Activated naive CD8-positive, alpha-beta T cell treated with anti-CD3 and anti-CD28 coated beads, Interleukin-2, amount 50 U/mL, for 16 hours (primary cell): Measurements from ENCODE around the gene APOL3.
"Not testable (repeated sequence)": the region's sequence is repeated elsewhere in the genome, so short reads cannot be mapped to it uniquely, and the experiment has no call there.

ENCODE experiments used
- DNase-seq: peaks from one replicate; pipeline ENCODE4 v3.0.0-alpha.2; 2020; ENCODE audit warnings: low read depth, low spot score

APOL3 gene

DNA sequence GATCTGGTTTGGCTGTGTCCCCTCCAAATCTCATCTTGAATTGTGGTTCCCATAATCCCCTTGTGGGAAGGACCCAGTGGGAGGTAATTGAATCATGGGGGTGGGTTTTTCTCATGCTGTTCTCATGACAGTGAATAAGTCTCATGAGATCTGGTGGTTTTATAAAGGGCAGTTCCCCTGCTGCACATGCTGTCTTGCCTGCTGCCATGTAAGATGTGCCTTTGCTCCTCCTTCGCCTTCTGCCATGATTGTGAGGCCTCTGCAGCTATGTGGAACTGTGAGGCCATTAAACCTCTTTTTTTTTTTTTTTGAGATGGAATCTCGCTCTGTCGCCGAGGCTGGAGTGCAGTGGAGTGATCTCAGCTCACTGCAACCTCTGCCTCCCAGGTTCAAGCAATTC, 59.6 kb downstream of the APOL3 start:
- not testable (repeated sequence) for DNase-seq

DNA sequence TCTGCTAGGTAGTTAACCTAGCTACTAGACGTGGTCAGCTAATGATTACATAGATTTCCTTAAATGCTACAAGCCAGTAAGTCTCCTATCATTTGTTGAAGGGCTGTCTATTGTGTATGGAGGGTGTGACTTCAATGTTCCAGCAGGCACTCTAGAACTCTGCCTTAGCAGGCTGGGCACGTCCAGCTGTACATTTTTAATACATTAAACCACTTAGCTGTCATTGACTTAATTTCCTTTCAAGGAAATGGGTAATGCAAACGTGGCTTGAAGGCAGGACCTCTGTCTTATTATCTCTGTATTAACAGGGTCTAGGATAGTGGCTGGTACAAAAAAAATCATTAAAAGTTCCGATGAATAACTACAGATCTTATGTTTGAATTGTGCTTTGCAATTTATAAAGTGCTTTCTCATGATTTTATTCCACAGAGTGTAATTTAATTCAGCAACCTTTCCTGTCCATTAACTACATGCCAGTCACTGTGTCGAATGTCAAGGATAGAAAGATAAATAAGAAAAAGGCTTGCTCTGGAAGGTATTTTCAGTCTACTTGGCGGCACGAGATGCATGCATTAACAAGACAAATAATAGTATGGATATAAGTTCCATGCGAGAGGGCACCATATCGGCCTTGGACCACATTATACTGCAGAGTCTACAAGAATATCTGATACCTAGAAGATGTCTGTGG, 60.3 kb downstream of the APOL3 start:
- no peak for DNase-seq

DNA sequence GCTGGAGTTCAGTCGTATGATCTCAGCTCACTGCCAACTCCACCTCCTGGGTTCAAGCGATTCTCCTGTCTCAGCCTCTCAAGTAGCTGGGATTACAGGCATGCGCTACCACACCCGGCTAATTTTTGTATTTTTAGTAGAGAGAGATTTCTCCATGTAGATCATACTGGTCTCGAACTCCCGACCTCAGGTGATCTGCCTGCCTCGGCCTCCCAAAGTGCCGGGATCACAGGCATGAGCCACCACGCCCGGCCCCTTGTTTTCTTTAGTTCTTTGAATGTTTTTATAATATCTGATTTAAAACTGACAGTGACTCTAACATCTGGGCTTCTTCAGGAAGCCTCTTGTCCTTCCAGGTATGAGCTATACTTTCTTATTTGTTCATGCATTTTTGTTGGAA, 61.0 kb downstream of the APOL3 start:
- not testable (repeated sequence) for DNase-seq

DNA sequence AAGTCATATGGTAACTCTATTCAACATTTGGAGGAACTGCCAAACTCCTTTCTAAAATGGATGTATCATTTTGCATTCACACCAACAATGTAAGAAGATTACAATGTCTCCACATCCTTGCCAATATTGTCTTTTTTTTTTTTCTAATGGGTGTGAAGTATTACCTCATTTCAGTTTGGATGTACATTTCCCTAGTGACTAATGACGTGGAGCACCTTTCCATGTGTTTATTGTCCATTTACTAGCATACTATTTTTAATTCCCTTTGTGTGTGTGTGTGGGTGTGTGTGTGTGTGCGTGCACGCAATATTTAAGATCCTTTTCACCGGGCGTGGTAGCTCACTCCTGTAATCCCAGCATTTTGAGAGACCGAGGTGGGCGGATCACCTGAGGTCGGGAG, 62.7 kb downstream of the APOL3 start:
- no peak for DNase-seq

DNA sequence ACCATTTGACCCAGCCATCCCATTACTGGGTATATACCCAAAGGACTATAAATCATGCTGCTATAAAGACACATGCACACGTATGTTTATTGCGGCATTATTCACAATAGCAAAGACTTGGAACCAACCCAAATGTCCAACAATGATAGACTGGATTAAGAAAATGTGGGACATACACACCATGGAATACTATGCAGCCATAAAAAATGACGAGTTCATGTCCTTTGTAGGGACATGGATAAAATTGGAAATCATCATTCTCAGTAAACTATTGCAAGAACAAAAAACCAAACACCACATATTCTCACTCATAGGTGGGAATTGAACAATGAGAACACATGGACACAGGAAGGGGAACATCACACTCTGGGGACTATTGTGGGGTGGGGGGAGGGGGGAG, 69.8 kb downstream of the APOL3 start:
- not testable (repeated sequence) for DNase-seq
